Femur (tissue), 1 donor: Measurements from ENCODE around the gene NACC2.

Source experiments
- DNase-seq: peaks from one replicate; pipeline ENCODE4 v3.0.0-alpha.2; 2017

The NACC2 gene

DNA sequence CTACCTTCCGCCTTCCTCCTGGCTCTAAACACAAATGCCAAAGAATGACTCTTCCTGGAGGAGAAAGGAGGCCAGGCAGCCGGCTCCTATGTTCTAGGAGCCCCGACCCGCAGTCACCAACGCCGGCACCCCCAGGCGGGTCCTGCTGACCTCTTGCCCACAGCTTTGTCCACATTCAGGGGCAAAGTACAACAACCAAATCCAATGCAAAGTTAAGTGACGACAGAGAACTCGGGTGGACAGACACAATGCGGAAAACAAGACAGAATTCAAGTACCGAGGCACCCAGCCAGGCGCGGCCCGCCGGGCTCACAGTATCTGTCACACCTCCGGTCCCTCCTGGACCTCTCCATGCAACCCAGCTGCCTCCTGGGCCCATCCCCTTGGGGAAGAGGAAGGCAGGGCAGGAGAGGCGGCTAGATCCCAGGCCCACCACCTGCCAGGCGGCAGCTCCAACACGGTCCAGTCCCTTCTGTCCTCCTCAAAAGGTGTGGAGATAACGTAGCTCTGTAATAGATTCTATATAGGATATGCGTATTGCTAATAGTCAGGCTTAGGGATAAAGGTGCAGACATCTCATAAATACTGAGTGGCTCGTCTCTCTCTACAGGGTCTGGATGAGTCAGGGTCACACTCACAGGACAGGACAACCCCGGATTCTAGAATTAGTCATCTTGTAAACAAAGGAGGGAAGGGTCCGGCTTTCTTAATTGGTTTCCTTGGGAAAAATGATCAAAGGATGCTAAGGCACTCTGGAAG is 87.0 kb downstream of the NACC2 start:
- DNase-seq = no peak

GRCh38 chr9:136007276-136007933 is 87.7 kb downstream of the NACC2 start:
- DNase-seq = no peak

GRCh38 chr9:136006169-136006568 is 88.9 kb downstream of the NACC2 start:
- DNase-seq = no peak

GRCh38 chr9:136004712-136005111 is 90.4 kb downstream of the NACC2 start:
- no peak for DNase-seq

DNA sequence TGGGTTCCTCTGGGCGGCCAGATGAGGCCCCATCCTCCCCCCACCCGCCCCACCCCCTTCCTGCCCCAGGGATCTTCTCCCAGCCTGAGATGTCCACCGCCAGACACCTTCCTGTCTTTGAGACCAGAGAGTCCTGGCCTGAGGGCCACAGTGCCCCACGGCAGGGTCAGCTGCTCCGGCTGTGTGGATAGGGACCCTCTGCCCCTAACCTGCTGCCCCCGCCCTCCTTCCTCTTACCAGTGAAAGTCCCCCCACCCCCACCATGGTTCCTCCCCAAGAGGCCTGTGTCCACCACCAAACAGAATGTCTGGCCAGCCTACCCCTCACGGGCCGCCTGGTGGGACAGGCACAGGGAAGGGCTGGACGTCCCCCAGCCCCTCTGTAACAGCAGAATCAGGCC is 90.9 kb downstream of the NACC2 start:
- DNase-seq = no peak

- DNase-seq = no peak
Observed at GRCh38 chr9:136003411-136004218, 91.5 kb downstream of the NACC2 start.

- peak; percentile 67 for DNase-seq
Observed at GRCh38 chr9:136002881-136003280, 92.2 kb downstream of the NACC2 start.

DNA sequence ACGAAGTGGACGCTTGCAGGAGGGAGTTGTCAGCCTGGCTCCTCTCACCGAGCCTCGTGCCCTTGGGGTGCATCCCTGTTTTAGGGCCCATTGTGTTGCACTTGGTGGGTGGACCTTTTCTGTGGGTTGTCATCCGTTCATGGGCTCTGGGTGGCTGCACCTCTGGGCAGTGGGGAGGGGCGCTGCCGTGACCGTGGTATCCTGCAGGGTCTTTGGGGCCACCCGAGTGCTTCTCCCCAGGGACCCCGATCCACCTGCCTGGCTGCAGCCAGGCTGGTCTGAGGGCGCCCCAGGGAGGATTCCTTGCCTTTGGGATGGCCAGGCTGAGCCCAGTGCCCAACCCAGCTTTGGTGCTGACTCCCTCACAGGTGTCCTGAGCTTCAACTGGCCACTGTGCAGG is 92.9 kb downstream of the NACC2 start:
- no peak for DNase-seq

DNA sequence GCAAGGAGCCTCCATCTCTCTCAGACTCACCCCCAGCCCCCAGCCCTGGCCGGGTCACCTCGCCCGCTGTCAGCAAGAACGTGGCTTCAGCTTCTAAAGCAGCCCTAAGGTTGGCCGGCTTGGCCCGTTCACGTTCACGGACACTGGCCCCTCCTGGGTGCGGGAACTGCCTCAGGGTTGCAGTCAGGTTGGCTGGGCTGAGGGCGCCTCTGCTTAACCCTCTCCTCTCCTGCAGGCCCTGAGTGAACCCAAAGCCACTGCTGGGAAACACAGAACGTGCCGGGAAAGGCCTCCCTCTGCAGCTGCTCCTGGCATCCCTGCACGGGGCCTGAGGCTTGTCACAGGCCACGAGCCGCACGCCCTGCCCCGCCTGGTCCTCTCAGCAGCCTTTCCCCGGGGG is 93.9 kb downstream of the NACC2 start:
- DNase-seq = no peak

GRCh38 chr9:135998410-135999071 is 96.5 kb downstream of the NACC2 start:
- no peak for DNase-seq

- no peak for DNase-seq
Observed at GRCh38 chr9:135998016-135998380, 97.1 kb downstream of the NACC2 start.

GRCh38 chr9:135997090-135998015 is 97.7 kb downstream of the NACC2 start:
- DNase-seq = no peak

GRCh38 chr9:135995816-135996215 is 99.3 kb downstream of the NACC2 start:
- no peak for DNase-seq

- DNase-seq = no peak
Observed at GRCh38 chr9:135994501-135995192, 100.4 kb downstream of the NACC2 start.

DNA sequence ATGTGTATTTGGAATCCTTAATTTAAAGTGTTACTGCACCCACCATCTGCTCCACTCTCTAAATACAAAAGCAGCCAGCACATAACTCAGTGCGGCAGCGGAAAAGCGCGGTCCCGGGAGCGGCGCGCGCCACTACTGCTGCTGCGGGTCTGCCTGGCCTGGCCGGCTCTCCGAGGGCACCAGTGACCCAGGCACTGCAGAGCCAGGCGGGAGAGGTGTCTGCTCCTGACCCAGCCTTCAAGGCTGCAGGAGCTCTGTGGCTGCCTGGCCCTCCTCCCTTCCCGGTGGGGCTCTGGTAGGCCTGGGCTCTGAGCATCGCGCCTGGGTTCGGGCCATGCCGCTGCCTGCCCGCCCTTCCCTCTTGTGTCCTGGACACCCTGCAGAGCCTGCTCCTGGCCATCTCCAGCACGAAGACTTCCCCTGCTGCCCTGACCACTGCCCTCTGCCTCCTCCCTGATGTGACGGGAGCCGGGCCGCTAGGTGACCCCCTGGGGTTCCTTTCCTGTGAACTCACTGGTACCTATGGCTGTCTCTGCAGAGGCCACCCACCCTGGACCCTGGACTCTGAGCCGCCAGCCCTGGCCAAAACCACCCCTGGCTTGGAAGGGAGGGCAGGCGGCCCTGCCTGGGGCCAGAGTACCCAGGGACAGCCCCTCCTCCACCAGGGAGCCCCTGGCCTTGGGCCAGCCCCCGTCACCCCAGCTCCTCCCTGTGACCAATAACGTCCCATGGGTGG is 101.2 kb downstream of the NACC2 start:
- no peak for DNase-seq

DNA sequence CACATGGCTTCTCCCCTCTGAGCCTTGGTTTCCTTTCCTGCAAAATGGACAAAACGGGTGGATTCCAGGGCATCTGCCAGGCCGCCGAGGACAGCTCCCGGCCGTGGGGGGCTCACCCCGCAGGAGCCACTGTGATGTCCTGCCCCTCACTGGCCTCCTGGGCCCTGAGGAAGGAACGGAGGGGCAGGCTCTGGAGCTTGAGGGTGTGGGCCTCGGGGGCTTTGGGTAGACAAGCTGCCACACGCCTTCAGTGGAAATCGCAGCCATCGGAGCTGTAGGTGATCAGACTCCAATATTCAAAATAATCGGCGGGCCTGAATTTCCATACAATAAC is 101.7 kb downstream of the NACC2 start:
- no peak for DNase-seq

GRCh38 chr9:135992486-135993408 is 102.3 kb downstream of the NACC2 start:
- DNase-seq = peak; percentile 93

- no peak for DNase-seq
Observed at GRCh38 chr9:135991771-135992170, 103.3 kb downstream of the NACC2 start.
